Fibroblast of skin of scalp (primary cell): Measurements from ENCODE around the gene FLVCR2. TPM values are rescaled to one million over a fixed set of nuclear protein-coding genes. Genes with fewer than 3 reads are reported as not detected.

Source experiments
- DNase-seq: peaks from one replicate; pipeline ENCODE4 v3.0.0-alpha.2; 2013
- polyA plus RNA-seq, 2 experiments: library from polyadenylated mRNA; unstranded; fragments of 120-200 nt; gene quantifications; one replicate each; pipeline ENCODE4 v1.2.1, GENCODE V29; 2013; ENCODE audit not compliant: insufficient read length in 2 of 2

FLVCR2 gene, protein sequence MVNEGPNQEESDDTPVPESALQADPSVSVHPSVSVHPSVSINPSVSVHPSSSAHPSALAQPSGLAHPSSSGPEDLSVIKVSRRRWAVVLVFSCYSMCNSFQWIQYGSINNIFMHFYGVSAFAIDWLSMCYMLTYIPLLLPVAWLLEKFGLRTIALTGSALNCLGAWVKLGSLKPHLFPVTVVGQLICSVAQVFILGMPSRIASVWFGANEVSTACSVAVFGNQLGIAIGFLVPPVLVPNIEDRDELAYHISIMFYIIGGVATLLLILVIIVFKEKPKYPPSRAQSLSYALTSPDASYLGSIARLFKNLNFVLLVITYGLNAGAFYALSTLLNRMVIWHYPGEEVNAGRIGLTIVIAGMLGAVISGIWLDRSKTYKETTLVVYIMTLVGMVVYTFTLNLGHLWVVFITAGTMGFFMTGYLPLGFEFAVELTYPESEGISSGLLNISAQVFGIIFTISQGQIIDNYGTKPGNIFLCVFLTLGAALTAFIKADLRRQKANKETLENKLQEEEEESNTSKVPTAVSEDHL
- polyA plus RNA-seq (2013, experiment 1 of 2; ENCODE audit: insufficient read length) = 0.10 TPM
- 0.80 TPM for polyA plus RNA-seq (2013, experiment 2 of 2; ENCODE audit: insufficient read length)

DNA sequence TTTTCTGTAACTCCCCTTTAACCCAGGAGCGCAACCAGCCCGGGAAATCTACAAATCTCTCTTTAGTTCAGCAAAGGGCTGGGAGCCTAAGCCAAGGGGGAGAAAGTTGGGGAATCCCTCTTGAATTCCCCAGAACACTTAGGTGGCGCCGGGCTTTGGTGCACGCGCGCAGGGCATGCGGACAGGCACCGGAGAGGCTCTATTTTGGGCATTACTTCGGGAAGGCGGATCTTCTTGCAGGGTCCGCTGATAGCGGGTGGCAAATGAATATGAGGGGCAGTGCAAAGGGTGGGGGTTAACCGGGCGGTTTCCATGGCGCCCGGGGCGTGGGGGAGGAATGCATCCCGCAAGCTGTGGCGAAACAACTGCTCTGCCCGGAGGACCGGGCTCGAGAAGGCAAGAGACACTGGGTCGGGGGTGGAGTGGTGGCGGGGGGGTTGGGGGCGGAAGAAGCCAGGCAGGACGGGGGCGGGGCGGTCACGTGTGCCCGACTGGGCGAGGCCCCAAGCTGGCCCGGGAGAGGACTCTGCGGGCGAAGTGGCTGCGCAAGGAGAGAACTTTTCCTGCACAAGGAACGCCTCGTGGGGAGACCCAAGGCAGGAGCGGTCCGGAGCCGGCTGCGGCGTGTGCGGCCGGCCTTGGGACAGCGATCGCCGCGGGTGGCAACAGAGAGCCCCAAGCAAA, at the start of gene FLVCR2:
Gene FLVCR2, plus strand, starts transcription at position 519 of the 684 bp plus-strand sequence. CDS start 353 bp downstream, outside the sequence.
- DNase-seq = peak; percentile 41

DNA sequence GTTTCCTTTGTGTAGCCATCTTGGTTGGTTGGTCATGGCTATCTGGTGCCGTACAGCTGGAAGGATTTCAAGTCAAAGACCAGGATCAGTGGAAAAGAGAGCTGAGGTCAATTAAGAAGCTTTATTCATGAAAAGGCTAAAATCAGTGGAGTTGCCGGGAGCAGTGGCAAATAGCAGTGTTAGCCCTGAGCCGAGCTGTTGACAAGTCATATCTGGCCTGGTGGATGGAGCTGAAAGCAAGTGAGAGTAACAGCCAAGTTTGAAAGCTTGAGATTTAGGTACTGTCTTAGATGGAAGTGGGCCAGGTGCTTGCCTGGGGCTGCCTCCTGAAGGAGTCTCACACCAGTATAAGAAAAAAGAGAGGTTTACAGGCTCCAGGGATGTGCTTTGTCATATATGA, 47.2 kb upstream of the FLVCR2 start:
- no peak for DNase-seq

DNA sequence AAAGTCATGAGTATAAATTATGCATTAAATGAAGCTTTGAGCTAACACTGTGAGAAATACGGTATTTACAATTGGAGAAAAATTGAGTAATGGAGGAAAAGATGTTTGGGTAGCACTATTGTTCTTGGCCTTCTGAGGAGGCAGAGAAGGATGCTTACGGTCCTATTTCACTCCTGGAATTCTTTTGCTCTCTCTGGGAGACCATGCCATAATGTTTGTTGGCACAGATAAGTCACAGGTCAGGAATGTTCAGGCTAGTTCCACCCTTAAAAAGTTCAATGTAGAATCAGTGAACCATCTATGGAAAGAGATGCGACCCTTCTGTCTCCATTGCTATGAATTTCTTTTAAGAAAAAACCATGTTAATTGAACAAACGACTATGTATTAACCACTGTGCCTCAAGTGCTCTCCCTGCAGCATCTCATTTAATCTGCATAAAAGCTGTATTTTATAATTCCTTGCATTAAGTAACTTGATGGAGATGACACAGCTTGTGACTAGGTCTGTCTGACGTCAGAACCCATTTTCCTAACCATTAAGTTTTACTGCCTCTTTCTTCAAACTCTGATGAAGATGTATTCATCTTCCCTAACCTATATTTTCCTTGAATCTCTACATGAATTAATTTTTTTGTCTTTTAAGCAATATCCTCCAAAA, 46.6 kb upstream of the FLVCR2 start:
- peak; percentile 7 for DNase-seq

DNA sequence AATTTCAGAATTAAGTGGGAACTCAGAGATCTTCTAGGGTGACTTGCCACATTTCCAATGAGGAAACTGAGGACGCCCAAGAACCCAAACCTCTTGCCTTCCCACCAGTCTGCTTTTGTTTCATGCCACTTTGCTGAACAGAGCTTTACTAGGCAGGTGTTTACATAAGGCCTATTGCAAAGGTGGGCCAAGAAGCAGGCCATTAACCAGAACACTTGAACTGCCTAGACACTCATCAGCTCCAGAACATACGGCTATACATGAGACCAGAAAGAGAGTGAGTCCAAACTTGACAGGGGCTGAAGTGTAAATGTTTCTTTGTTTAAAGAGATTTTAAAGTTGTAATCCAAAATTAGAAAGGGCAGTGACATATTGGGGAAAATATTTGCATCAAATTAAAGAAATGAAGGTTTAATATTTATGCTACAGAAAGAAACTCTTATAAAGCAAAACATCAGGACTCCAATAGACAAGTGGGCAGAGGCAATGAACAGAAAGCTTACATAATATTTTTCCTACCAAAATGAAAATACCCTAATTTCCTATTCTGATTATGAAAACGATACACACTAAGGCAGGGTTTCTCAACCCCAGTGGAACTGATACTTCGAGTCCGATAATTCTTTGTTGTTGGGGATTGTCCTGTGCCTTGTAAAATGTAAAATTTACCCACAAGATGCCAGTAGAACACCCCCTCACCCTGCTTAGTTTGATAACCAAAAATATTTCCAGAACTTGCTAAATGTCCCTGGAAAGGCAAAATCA, 44.4 kb upstream of the FLVCR2 start:
- no peak for DNase-seq

DNA sequence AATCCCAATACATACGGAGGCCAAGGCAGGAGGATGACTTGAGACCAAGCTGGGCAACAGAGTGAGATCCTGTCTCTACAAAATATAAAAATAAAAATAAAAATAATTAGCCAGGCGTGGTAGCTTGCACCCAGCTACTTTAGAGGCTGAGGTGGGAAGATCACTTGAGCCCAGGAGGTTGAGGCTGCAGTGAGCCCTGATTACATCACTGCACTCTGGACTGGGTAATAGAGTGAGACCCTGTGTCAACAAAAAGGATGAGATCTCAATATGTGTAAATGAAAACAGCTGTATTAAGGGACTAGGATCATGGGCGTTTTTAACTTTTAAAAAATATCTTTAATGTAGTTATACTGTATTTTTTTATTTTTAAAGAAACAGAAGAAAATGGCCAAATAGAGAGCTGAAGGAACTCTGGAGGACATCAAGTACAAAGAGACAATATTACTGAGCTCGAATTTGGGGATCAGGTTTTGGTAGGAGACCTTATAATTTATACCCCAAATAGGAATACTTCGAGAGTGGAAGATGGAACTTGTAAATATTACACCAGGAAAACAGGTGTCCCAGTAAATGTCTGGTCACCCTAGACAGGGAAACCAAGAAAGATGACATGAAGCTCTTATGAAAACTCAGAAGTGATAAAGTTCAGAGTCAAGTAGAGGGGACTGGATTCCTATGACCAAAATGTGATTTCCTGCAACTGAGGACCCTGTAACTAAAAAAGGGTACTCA, 43.1 kb upstream of the FLVCR2 start:
- no peak for DNase-seq

DNA sequence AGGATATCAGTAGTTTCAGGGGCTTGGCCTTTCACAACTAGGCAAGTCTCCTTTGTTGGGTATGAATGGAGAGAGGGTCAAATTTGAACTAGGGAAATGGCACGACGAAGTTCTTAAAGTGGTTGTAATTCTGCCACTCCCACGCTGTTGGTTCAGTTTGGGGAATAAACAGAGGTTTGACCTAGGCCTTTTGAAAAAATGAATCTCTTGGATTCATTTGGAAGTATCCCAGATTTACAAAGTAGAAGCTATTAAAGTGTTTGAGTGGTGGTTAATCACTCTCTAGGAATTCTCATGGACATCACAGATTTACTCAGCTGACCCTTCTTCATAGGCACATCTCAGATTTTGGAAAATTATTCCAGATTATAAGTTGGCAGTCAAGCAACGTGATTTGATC, 41.3 kb upstream of the FLVCR2 start:
- DNase-seq = no peak

DNA sequence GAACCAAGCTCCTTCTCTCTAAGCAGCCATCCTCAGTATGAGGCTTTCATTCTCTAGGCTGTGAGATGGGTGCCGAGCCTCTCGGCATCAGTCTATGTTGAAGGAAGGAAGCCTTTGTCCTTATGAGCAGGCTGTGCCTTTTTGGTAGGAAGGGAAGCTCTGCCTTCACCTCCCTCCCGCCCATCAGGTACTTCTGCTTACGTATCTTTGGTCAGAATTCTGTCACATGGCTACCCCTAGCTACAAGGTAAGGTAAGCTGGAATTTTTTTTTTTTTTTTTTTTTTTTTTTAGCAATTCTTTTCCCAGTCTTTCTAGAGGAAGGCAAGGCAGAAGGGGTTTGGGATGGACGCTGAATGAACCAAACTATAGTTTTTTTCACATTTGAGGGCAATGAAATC, 39.3 kb upstream of the FLVCR2 start:
- no peak for DNase-seq

DNA sequence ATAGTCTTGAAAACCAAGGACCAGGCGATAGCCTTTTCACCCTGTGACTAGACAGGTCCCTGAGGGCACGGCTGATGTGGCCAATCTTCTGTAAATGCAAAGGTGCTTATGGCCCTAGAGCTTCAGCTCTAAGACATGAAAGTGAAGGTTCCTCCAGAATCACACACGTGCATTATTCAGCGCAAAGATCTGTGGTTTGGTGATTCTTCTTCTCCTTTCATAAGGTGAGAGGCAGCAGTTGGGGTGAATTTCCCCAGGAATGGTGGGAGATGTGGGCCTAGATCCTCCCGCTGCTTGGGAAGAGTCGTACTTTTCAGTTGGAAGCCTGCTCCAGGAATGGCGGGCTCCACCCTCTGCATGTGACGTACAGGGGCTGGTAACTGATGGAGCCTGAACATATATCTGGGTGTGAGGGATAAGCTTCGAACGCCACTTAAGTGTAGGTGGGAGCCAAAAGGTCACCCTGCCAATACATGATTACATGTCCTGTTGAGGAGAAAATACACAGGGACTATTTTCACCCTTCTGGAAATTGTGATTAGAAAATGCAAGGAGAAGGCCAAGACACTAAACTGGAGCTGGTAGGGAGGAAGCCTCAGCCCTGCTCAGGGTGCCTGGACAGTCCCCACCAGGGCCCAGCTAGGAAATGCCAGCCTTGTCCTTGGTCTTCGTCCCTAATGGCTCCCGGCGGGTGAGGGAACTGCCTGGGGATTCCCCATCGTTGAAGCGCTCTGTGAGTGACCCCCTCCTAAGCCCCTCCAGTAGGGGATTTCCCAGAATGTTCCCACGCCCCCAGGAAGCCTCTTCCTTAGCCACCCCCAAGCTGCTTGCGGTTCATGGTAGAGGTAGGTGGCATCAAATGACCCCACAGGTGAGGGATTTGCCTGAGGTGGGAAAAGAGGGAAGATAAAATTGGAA, 38.6 kb upstream of the FLVCR2 start:
- DNase-seq = no peak

DNA sequence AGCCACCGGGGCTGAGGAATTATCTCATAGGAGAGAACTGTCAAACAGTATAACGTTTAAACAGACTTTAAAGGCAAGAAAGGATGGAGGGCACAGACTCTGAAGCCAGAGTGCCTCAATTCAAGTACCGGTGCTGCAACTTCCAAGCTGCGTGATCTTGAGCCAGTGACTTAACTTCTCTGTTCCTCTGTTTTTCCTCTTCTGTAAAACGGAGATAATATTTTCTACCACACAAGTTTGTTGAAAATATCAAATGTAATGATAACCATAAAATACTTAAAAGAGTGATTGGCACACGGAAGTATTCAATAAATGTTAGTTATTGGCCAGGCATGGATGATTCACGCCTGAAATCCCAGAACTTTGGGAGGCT, 38.0 kb upstream of the FLVCR2 start:
- DNase-seq = no peak

DNA sequence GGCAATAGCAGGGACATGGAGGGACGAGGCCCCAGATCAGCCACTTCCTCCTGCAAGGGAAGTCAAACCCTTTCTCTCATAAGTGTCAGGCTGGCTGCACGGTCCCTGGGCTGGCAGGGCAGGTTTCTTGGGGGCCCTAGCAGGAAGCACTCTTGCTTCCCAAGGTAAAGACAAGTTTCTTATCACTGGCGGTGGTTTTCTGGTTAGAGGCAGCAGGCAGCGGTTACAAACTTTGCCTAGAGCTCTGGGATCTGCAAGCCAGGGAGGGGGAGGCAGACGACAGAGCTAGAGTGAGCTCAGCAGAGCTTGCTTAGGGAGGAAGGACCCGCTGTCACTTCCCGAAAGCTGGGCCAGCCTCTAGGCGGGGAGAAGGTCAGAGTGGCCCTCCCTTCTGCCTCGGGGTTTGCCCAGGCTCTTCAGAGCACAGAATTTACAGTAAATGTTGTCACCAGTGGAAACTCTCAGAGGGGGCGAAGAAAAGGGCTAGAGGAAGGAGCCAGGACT, 35.8 kb upstream of the FLVCR2 start:
- no peak for DNase-seq

DNA sequence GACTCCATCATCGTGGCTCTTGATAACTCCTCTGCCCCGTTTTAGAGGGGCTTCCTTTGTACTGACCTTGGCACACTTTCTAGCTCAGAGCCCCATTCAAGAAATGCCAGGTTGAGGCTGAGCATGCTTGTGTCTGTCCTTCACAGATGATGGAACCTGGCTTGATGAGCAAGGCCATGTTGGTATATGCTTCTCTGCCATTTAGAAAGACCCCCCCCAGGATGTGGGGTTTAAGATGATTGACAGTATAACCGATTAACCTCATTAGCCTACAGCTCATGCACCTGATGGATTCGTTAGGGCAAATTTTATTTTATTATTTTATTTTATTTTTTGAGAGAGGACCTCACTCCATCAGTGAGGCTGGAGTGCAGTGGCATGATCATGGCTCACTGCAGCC, 35.2 kb upstream of the FLVCR2 start:
- no peak for DNase-seq

DNA sequence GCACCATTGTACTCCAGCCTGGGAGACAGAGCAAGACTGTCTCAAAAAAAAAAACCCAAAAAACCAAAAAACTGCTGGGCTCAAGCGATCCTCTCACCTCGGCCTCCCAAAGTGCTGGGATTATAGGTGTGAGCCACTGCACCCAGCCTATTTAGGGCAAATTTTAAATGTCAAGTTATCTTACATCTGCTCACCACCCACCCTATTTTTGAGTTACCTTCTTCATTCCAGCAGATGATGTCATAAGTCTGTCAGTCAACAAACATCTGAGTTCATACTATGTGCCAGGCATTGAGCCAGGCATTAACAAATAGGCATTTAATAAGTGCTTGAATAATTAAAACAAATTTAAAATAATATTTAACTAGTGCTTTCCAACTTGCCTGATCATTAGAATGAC, 34.6 kb upstream of the FLVCR2 start:
- DNase-seq = no peak

DNA sequence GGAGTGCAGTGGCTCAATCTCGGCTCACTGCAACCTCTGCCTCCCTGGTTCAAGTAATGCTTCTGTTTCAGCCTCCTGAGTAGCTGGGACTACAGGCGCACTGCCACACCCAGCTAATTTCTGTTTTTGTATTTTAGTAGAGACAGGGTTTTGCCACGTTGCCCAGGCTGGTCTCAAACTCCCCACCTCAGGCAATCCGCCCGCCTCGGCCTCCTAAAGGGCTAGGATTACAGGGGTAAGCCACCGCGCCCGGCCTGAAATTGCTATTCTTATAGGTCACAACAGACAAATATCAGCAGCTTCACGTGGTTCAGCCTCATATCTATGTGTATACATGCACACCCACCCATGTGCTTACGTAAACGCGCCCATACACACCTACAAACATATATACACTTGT, 32.5 kb upstream of the FLVCR2 start:
- no peak for DNase-seq

DNA sequence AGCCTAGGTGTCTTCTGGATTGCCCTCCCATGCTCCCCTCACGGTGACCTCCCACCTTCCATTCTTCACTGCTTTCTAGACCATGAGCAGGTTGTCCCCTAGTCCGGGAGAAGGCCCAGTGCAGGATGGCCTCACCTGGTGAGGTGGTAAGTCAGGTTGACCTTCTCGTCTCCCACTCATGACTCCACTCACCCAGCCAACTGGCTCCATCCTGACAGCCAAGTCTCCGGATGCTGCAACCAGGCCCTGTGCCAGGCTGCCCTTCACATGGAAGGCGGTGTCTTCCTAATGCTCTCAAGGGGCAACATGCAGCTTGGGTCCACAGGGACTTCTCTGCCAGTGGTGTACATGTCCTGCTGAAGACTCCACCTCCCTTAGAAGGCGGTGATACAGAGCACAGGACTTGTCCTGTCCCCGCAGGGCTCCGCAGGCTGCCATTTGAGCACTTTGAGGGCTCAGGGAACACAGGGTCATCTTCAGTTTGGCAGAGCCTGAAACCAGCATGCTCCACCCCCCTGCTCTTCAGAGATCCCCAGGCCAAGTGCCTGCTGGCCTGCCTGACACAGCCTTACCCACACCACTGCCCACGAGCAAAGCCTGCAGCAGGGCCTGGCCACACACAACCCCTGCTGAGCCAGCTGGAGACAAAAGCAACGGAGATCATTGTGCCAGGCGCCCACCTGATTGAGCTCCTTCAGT, 30.7 kb upstream of the FLVCR2 start:
- no peak for DNase-seq

DNA sequence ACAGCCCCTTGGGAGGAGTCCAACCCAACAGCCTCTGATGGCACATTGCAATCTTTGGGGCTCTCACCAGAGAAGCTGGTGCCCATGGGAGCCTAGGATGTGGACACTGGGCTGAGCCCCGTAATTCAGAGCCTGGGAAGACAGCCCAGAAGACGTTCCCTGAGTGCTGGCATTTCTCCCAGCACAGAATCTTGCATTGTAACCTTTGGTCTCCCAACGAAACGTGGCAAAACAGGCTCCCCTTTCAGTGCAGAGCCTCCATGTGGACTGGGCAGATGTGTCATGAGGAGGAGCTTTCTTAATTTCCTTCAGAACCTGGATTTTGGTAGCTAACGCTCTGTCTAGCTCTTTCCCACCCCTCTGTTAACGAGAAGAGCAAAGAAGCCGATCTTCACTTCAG, 29.9 kb upstream of the FLVCR2 start:
- DNase-seq = no peak

DNA sequence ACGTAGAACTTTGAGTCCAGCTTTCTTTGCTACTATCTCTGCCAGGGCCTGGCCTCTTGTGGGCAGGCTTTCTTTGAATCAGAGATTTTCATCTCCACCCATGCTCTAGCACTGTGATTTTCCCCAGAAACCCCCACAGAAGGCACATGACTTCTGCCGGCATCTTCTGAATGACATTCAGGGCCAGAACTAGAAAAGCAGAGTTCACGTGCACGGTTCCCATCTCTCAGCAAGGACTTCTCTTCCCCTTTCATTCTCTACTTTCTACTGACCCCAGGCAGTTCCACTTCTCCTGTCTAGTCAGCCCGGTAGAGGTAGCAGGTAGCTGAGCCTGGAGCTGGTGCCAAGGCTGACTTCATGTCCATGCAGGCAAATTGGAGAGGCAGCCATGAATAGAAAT, 29.3 kb upstream of the FLVCR2 start:
- DNase-seq = no peak

DNA sequence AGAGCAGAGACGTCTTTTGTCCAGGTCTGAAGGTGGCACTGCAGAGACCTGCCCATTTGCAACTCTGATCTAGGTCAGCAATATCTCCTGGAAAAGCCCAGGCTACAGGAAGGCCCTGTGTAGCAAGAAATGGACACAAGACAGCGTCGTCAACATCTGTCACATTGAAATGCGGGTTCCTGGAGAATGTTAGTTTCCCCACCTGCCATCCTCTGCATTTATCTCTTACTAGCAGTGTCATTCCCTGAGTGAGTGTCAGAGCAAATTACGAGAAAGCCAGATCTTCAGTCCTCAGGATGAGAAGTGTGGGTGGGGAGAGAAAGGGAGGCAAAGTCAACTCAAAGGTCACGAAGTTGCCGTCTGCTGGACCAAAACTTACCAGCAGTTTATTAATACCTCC, 27.4 kb upstream of the FLVCR2 start:
- no peak for DNase-seq

DNA sequence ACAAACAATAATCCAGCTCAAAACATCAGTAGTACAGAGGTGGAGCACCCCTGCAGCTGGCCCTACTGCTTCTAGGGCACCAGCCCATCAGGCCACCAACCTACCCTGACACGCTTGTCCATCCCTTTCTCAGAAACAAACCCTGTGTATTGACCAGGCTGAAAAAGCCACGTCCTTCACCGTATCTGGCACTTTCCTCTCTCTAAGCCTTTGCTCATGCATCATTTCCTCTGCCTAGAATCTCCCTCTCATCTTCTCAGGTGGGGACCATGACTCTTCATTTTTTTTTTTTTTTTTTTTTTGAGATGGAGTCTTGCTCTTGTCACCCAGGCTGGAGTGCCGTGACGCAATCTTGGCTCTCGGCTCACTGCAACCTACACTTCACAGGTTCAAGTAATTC, 25.3 kb upstream of the FLVCR2 start:
- no peak for DNase-seq

DNA sequence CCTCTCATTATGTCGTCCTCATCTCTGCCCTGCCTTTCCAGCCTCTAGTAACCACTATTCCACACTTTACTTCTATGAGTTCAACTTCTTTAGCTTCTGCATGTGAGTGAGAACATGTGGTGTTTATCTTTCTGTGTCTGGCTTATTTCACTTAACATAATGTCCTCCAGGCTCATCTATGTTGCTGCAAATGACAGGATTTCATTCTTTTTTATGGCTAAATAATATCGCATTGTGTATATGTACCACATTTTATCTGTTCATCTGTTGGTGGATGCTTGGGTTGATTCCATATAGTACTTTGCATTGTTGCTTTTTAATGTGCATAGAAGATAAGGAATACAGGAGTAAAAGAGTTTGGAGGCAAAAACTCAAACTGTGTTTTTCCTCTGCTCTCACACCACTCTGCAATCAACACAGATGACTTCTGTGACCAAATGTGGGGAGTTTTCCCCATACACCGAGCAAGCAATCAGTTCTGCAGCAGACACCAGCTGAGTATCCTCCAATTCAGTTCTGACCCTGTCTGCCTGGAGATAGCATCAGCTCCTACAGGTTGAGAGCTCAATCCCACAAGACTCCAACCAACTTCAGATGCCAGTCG, 24.6 kb upstream of the FLVCR2 start:
- DNase-seq = no peak
